Transverse colon (tissue), 4 donors: ENCODE measurements around the gene TRIOBP. TPM values are rescaled to one million over a fixed set of nuclear protein-coding genes. Genes with fewer than 3 reads are reported as not detected.

Source experiments
- DNase-seq: peaks from one replicate; pipeline ENCODE4 v3.0.0-alpha.2; 2019
- H3K27ac ChIP-seq, 4 donors: fragments of 200-600 bp; sonication (generic); 2 replicates each; pipeline ENCODE4 v1.5.1; 2016 to 2018; ENCODE audit warnings: inconsistent platforms in 4 of 4
- H3K27me3 ChIP-seq: fragments of 200-600 bp; sonication (generic); 2 replicates; pipeline ENCODE4 v1.5.1; 2017; ENCODE audit warnings: inconsistent platforms
- H3K36me3 ChIP-seq, 4 donors: fragments of 200-600 bp; sonication (generic); 2 replicates each; pipeline ENCODE4 v1.5.1; 2017 to 2019; ENCODE audit warnings: inconsistent platforms in 4 of 4
- H3K4me1 ChIP-seq, 4 donors: fragments of 200-600 bp; sonication (generic); 2 replicates each; pipeline ENCODE4 v1.5.1; 2017 to 2020; ENCODE audit warnings: inconsistent platforms in 4 of 4
- H3K4me3 ChIP-seq, 4 donors: fragments of 200-600 bp; sonication (generic); 1 replicate in 1 of 4; 2 replicates in 3 of 4; pipeline versions ENCODE4 v1.5.1 to v1.6.1; 2017 to 2019; ENCODE audit warnings: inconsistent platforms in 4 of 4
- H3K9me3 ChIP-seq, 2 donors: fragments of 200-600 bp; sonication (generic); 2 replicates each; pipeline ENCODE4 v1.5.1; 2017 to 2019; ENCODE audit warnings: inconsistent platforms in 2 of 2
- EP300 ChIP-seq: sonication (generic); formaldehyde crosslinking; IDR thresholded peaks from one replicate; pipeline ENCODE4 v1.6.1; 2017; ENCODE audit warnings: antibody characterized with exemption, low read depth
- POLR2A ChIP-seq: fragments of 450-650 bp; IDR thresholded peaks from one replicate; pipeline ENCODE4 v1.6.1; 2016; ENCODE audit warnings: antibody characterized with exemption, mild to moderate bottlenecking, moderate library complexity
- POLR2AphosphoS5 ChIP-seq, 3 donors: sonication (generic); formaldehyde crosslinking; IDR thresholded peaks; one replicate each; pipeline ENCODE4 v1.6.1; 2016; ENCODE audit warnings: antibody characterized with exemption in 3 of 3
- WGBS, 2 donors: methylation state at CpG; one replicate each; pipeline ENCODE4 v1.1.5; 2018; ENCODE audit warnings: low coverage in 1 of 2; 5-methylcytosine and 5-hydroxymethylcytosine counted together
- in situ Hi-C, 4 donors: fragments of 200-750 bp; cut with MboI; loops; one replicate each; pipeline versions ENCODE4 v1.15.0 to v1.15.1; 2017; ENCODE audit warnings: low sequenced_read_pairs in 3 of 4, low pct_ligation_motif_present in 1 of 4, low pct_unique_long_range_greater_than_20kb in 1 of 4
- intact Hi-C: fragments of 100-400 bp; cut with DNase I; formaldehyde crosslinking; loops from one replicate; pipeline ENCODE4 v1.15.1; 2023; ENCODE audit warnings: low total_unique reads
- total RNA-seq, 4 donors: library from RNA; depleted of rRNA; stranded (reverse); fragments of >200 nt; gene quantifications; one replicate each; pipeline ENCODE4 v1.1.0, GENCODE V29; 2016
- TF ChIP-seq, protein P1 (sequence below), 5 experiments: fragments of 200-600 bp in 3 of 5; fragments of 450-650 bp in 2 of 5; sonication (generic) in 3 of 5; IDR thresholded peaks; 1 replicate in 2 of 5; 2 replicates in 3 of 5; pipeline ENCODE4 v1.5.1; 2016 to 2017; ENCODE audit warnings: antibody characterized with exemption in 5 of 5, inconsistent platforms in 3 of 5, mild to moderate bottlenecking in 2 of 5, moderate library complexity in 1 of 5

Gene TRIOBP
- total RNA-seq, 4 donors from 2014 or later: 121 to 265 (median 129) TPM

GRCh38 chr22:37815593-37815992 is 118.7 kb downstream of the TRIOBP start:
- 93% methylated on average over 11 of the region's 12 CpGs; no CpG with 5 or more reads in 1 of the 2 donors for WGBS, 2 donors
- in situ Hi-C loops (loop anchor here in 3 of 4 donors (5.0 to 25.0 kb wide), 4 partner anchors 47 to 149 kb away; partner anchors contain the start of genes C22orf23 (in 1 of the 3) and POLR2F (in 1 of the 3)), intact Hi-C loops (loop anchor here (5.0 to 10.0 kb wide), 2 partner anchors 119 to 147 kb away; no protein-coding TSS in a partner anchor)

GRCh38 chr22:37816543-37817180 is 119.8 kb downstream of the TRIOBP start:
- in situ Hi-C loops (loop anchor here in 3 of 4 donors (5.0 to 25.0 kb wide), 4 partner anchors 46 to 148 kb away; partner anchors contain the start of genes C22orf23 (in 1 of the 3) and POLR2F (in 1 of the 3)), intact Hi-C loops (loop anchor here (5.0 to 10.0 kb wide), 2 partner anchors 118 to 146 kb away; no protein-coding TSS in a partner anchor)

More at GRCh38 chr22:37815593-37815992, 118.7 kb downstream of the TRIOBP start:
- peaks cover 13 to 20% (median 16%) of the 10 kb centered on the region in 4 donors for H3K4me1 ChIP-seq
- no peak overlapping the region for H3K27ac ChIP-seq
- no peak for DNase-seq
- no peak overlapping the region for H3K4me3 ChIP-seq
- H3K36me3 ChIP-seq: no peaks in the 10 kb centered on the region
- TF ChIP-seq POLR2A (no peak), POLR2AphosphoS5 (IDR thresholded peaks at IDR 0.05) (no peak), EP300 (no peak)
- TF ChIP-seq, protein P1, sequence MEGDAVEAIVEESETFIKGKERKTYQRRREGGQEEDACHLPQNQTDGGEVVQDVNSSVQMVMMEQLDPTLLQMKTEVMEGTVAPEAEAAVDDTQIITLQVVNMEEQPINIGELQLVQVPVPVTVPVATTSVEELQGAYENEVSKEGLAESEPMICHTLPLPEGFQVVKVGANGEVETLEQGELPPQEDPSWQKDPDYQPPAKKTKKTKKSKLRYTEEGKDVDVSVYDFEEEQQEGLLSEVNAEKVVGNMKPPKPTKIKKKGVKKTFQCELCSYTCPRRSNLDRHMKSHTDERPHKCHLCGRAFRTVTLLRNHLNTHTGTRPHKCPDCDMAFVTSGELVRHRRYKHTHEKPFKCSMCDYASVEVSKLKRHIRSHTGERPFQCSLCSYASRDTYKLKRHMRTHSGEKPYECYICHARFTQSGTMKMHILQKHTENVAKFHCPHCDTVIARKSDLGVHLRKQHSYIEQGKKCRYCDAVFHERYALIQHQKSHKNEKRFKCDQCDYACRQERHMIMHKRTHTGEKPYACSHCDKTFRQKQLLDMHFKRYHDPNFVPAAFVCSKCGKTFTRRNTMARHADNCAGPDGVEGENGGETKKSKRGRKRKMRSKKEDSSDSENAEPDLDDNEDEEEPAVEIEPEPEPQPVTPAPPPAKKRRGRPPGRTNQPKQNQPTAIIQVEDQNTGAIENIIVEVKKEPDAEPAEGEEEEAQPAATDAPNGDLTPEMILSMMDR (IDR thresholded peaks at IDR 0.05): no peak
- no peaks in the 10 kb centered on the region for H3K9me3 ChIP-seq
- peaks cover 6% of the 10 kb centered on the region for H3K27me3 ChIP-seq

DNA sequence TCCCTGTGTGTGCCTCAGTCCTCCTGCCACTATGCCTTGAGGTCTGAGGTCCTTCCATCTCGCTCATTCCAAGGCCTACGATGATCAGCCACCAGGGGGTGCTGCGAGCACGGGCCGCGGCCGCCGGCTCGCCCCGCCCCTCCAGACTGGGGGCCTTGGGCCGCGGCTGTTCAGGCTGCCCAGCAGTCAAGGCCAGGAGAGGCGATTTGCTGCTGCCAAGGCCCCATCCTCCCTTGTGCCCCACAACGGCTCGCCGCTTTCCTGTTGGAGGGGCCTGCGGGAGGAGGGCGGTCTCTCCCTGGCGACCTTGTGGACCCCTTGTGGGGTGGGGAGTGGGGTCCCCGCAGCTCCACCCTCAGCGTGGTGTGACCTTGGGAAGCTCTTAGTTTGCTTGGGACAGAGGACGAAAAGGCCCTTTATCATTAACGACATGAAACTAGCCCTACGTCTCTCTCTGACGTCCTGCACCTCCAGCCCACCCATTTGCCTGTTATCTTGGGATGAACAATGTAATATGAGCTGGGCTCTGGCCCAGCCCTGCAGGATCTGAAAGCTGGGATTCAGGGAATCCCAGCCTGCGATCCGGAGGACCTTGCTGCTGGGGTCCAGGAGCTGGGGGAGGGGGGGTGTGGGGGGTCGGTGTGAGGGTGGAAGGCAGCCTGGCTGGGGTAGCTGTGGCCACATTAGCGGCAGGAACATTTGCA is 121.0 kb downstream of the TRIOBP start:
- Histone ChIP-seq H3K4me1 (peaks cover 13 to 20% (median 16%) of the 10 kb centered on the region in 4 donors), H3K9me3 (no peaks in the 10 kb centered on the region), H3K27me3 (peaks cover 18% of the 10 kb centered on the region), H3K36me3 (no peaks in the 10 kb centered on the region), H3K27ac (peak overlapping the region in 2 of 4 donors; percentile 50), H3K4me3 (peak overlapping the region in 3 of 4 donors; percentile 15 to 45 (median 17))
- TF ChIP-seq POLR2A (no peak), POLR2AphosphoS5 (IDR thresholded peaks at IDR 0.05) (peak; percentile 14 to 20 (median 19))
- TF ChIP-seq, protein P1 (IDR thresholded peaks at IDR 0.05): peak; percentile 90 to 98 (median 96)
- intact Hi-C loops: loop anchor here (2.0 to 10.0 kb wide), 3 partner anchors 45 to 144 kb away; no protein-coding TSS in a partner anchor
- DNase-seq: peak; percentile 90
- 5% methylated on average over 14 of the region's 29 CpGs; no CpG with 5 or more reads in 1 of the 2 donors for WGBS, 2 donors
- in situ Hi-C loops: loop anchor here in 3 of 4 donors (5.0 to 25.0 kb wide), 4 partner anchors 44 to 147 kb away; partner anchors contain the start of genes C22orf23 (in 1 of the 3) and POLR2F (in 1 of the 3)

More at GRCh38 chr22:37816543-37817180, 119.8 kb downstream of the TRIOBP start:
- no peak overlapping the region for H3K27ac ChIP-seq
- H3K9me3 ChIP-seq: no peaks in the 10 kb centered on the region
- no peak for DNase-seq
- peaks cover 13 to 20% (median 16%) of the 10 kb centered on the region in 4 donors for H3K4me1 ChIP-seq
- H3K36me3 ChIP-seq: no peaks in the 10 kb centered on the region
- H3K27me3 ChIP-seq: peaks cover 10% of the 10 kb centered on the region
- TF ChIP-seq, protein P1 (IDR thresholded peaks at IDR 0.05): no peak
- no peak for TF ChIP-seq EP300
- TF ChIP-seq POLR2A: no peak
- TF ChIP-seq POLR2AphosphoS5 (IDR thresholded peaks at IDR 0.05): no peak
- 80 to 93% methylated on average over 1 to 23 of the region's 23 CpGs for WGBS, 2 donors
- H3K4me3 ChIP-seq: no peak overlapping the region
